Measurements from ENCODE around the gene FAM25G.
"Not testable (repeated sequence)": the region's sequence is repeated elsewhere in the genome, so short reads cannot be mapped to it uniquely, and the experiment has no call there.

The FAM25G gene

DNA sequence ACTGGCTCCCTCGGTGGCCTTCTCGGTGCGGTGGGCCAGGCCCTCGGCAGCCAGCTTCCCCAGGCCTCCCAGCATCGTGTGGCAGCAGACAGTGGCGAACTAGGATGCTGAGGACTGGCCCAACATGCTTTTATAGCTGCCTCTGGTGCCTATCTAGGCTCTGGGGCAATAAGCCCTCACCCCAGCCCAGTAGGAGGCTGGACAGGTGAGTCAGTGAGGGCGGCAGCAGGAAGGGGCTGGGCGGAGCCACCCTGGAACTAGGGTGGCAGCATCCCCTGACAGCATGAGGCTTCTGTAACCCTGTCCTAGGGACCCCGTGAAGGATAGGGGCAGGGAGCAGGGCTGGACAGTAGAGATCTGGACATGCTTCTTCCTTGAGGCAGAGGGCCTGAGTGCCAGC, at the start of gene FAM25G:
TSS of gene FAM25G (minus strand) at position 101 of the 400 bp plus-strand sequence. CDS start at position 75, 26 bp downstream.
- not testable (repeated sequence) for DNase-seq (ENCODE audit: low read depth, low spot score)

DNA sequence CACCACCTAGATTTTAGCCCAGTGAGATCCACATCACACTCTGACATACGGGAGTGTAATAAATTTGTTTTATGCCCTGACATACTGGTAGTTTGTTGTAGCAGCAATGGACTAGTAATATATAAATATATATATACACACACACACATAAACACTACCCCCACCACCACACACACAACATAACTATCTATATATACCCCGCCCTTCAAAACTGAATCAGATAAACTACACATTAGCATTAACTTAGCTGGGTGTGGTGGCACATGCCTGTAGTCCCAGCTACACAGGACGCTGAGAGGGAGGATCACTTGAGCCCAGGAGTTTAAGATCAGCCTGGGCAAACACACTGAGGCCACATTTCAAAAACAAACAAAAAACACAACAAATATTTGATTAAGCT, 44.9 kb upstream of the FAM25G start:
- not testable (repeated sequence) for DNase-seq (ENCODE audit: low read depth, low spot score)

DNA sequence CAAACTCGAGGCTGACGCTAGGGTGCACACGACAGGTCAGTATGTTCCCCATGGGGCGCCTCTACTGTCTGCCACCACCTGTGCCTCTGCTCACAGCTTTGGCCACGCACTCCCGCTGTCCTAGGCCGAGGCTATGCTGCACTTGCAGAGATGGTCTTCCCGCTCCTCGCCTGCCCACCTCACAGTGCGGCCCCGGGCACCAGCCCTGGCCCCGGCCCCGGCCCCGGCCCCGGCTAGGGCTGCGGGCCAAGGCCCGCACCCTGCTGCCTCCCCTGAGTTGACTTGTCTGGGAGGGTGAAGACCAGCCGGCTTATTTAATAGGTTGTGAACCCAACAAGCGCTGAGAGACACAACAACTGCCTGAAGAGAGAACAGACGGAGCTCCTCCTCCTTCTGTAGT, 32.0 kb upstream of the FAM25G start, which contains the start of gene AGAP9:
TSS of gene AGAP9 (minus strand) at position 164 of the 400 bp plus-strand sequence. CDS start at position 52, 112 bp downstream.
- not testable (repeated sequence) for DNase-seq (ENCODE audit: low read depth, low spot score)

DNA sequence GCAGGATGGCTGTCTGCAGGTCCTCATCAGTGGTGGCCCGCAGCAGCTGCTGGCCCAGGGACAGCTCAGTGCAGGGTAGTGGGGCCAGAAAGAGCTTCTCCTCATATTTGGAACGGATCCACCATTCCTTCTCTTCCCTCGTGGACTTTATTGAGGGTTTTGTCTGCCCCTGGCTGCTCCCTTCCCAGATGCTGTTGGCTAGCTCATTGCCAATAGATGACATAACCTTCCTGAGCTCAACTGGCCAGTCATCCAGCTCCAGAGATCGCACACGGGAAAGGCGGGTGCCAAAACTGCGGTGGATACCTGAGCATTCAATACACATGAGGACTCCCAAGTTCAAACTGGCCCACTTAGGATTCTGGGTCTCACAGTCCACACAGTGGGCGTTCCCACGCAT, 10.8 kb upstream of the FAM25G start:
- not testable (repeated sequence) for DNase-seq (ENCODE audit: low read depth, low spot score)

DNA sequence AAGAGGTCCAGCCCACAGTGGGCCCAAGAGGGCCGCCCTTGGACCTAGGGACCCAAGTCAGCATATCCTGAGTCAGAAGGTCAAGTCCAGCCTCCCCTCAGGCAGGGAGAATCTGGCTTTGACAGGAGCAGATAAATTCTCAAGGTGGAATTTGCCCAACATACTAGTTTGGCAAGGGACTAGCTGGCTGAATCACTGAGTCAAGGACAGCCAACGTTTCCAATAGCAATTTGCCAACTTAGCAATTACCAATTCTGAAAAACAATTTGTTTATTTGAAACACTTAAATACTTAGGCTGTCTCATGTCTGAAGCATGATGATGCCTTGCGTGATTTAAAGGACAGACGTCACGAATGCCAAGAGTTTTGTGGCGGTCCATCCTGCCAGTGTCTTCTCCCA, 2.7 kb upstream of the FAM25G start:
- not testable (repeated sequence) for DNase-seq (ENCODE audit: low read depth, low spot score)

DNA sequence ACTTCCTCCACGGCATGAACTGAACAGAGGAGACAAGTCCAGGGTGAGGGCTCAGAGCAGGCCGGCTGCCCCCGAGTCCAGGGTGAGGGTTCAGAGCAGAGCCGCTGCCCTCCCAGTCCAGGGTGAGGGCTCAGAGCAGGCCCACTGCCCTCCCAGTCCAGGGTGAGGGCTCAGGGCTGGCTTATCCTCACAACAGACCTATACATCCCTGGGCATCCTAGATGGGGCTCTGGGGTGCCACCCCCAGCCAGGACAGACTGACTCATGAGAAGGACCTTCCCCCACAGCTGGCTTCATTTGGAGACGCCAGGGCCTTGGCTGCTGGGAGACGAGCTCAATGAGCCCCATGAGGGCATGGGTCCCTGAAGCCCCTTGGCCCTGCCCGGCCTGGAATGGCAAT, 1.9 kb downstream of the FAM25G start:
- not testable (repeated sequence) for DNase-seq (ENCODE audit: low read depth, low spot score)

DNA sequence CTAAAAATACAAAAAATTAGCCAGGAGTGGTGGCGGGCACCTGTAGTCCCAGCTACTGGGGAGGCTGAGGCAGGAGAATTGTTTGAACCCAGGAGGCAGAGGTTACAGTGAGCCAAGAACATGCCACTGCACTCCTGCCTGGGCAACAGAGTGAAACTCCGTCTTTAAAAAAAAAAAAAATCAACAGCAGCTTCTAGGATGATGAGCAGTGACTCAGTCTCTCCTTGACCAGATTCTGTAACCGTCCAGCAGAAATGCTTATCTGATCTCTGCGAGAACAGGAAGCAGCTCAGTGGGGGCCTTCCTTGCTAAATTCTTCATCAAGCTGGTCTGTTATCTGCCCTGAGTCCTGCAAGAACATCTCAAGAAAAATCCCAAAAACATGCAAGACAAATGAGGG, 5.6 kb downstream of the FAM25G start:
- DNase-seq (ENCODE audit: low read depth, low spot score) = not testable (repeated sequence)

DNA sequence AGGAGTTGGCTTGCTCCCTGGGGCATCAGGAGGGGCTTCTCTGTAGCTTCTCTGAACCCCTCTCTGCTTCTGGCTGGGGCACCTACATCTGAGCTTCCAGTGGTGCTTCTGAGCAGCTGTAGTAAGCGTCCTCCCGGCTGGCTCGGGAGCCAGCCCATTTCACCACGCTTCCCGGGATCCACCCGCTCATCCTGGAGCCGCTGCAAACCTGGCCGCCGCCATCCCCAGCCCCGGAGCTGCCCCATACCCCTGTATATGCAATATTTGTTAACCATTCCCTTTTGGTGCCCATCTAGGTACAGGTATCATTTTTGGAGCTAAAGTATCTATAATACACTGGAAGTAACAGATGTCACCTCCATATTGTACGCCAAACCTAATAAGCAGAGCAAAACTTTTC, 6.7 kb downstream of the FAM25G start:
- DNase-seq (ENCODE audit: low read depth, low spot score) = not testable (repeated sequence)

DNA sequence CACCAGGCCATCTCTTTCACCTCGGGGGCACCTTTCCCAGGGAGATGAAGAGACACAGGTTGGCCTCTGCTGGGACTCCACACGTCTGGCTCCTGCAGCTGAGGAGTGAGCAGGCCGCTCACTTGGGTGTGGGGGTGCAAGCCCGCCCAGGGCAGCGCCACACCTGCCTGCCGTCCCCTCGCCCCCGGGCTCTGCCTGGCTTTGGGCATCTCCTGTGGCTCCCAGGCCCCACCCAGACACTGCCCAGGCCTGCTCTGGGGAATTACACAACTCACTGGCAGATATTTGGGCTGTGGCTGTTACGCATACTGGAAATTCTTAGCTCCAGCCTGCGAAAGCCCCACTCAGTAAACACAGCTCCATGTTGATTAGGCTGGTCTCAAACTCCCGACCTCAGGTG, 7.6 kb downstream of the FAM25G start, which contains the start of gene ANXA8:
TSS of gene ANXA8 (minus strand) at position 193 of the 400 bp plus-strand sequence. CDS start at position 11, 182 bp downstream.
- DNase-seq (ENCODE audit: low read depth, low spot score) = not testable (repeated sequence)

DNA sequence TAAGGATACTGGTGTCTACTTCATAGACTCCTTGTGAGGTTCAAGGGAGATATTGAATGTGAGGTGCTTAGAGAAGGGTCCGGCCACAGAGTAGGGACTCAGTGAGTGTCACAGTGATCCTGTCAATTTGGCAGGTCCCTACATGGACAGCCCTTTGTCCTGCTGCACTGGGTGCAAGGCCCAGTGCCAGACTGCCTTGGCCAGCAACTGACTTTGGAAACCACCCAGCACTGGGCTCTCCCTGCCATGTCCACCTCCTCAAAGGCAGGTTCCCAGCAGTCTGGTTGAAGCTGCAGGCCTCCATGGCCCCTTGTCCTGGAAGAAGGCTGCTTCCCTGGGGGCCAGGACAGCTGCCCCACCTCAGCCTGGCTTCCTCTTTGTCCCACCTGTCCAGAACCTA, 9.1 kb downstream of the FAM25G start:
- not testable (repeated sequence) for DNase-seq (ENCODE audit: low read depth, low spot score)

DNA sequence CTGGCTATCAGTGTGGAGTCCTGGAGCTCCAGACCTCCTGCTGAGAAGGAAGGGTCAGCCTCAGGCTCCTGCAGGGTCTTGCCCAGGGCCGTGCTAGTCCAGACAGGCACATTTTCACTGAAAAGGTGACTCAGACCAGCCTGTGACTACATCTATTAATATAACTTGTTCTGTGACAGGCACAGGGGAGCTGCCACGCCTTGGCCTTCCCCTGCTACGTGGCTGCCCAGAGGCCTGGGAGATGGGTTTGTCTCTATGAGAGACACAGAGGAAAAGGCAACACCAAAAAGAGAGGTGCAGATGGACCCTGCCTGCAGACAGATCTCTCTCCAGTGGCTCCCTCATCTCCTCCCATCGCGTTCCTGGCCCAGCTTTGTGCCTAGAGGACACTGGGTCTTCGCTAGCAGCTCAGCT, 9.7 kb downstream of the FAM25G start:
- not testable (repeated sequence) for DNase-seq (ENCODE audit: low read depth, low spot score)

DNA sequence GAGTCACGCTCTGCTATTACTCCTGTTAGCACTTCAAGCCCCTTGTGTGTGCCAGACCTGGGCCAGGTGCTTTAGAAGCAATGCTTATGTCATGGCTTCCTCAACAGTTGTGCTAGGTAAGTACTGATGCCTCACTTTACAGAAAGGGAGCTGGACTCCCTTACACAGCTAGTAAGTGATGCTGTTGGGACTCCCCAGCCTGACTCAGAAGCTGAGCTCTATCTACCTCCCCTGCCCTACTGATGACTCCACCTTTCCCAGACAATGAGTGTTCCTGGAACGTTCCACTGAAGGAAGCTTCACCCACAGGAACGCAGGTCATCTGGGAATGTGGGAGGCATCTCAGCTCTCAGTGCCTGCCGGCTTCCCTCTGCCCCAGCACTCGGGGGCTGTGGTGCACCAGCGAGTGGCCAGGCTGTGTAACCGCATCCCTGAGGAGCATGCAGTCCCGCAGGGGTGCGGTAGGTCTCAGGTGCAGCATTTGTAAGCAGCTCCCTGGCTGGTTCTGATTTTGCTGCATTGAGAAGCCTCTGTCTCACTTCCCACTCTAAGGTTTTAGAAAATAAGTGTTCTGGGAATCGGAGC, 10.2 kb downstream of the FAM25G start:
- not testable (repeated sequence) for DNase-seq (ENCODE audit: low read depth, low spot score)

DNA sequence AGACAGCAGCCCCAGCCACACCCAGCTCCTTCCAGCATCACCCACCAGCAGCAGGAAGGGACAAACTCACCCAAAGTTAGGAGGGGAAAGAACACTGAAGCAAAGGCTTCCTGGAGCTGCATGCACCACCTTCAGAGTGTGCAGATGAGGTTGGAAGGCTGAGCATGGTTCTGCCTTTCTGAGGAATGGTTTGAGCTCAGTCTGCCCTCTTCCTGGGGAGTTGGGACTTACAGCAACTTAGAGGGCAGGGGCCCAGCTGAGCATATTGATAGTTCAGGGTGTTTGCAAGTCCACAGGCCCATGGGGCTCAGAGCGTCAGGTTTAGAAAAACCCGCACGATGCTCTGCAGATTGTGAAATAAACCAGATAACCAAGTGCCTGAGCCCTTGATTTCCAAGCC, 11.4 kb downstream of the FAM25G start:
- not testable (repeated sequence) for DNase-seq (ENCODE audit: low read depth, low spot score)

DNA sequence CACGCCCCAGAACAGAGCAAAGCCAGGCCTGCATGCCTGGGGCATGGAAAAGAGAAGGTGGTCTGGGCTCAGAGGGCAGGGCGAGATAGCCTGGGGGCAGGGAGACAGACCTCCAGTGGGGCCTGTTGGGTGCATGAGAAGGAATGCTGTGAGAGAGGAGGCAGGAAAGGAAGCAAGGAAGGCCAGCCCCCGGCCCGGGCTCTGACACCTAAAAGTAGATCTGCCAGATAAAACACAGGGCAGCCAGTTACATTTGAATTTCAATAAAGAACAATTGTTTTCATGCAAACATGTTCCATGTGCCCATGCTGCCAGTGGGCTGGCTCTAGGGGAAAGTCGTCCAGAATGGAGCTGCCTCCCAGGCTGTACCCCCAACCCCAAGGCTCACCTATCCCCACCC, 13.4 kb downstream of the FAM25G start:
- DNase-seq (ENCODE audit: low read depth, low spot score) = not testable (repeated sequence)

DNA sequence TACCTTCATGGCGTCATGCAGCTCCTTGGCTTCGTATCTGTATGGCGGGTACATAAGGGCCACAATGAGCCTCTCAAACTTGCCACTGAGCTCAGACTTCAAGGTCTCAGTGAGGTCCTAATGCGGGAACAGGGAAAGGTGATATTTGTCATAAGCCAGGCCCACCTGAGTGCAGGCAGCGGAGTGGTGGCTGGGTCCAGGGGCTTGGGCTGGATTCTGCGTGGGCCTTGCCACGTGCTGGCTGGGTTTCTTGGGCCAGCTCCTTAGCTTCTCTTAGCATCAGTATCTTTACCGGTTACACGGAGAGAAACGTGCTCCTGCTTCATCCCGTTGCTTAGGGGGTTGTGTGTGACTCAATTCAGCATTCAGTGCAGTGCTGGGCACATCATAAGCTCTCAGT, 14.4 kb downstream of the FAM25G start:
- DNase-seq (ENCODE audit: low read depth, low spot score) = not testable (repeated sequence)

DNA sequence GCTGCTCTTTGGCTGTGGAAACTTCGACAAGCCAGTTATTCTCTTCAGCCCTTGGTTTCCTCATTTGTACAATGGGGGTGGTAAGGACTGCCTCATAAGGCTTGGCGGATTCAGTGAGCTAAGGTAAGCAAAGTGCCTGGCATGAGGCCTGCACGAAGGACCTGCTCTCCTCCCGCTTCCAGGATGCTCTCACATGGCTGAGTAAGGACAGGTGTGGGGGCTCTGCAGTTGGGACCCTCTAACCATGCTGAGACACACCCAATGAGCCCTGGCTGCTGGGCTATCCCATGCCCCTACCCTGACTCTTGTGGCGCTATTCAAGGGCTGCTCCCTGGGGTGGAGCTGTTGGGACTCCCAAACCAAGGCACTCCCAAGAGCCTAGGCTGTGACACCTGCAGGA, 16.4 kb downstream of the FAM25G start:
- DNase-seq (ENCODE audit: low read depth, low spot score) = not testable (repeated sequence)

DNA sequence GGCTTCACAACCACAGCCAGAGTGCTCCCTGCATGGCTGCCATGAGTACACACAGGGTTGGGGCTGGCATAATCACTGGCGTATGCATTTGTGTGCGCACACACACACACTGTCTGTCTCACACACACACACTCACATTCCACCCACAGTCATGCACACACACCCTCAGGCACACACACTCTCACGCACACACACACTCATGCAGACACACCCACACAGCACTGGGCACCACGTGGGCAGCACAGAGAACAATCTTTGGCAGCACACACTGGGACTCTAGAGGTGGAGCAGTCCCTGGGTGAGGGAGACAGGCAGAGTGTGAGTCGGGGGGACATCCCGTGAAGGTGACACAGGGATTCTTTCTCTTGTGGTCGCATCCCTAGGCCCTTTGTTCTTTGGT, 18.0 kb downstream of the FAM25G start:
- DNase-seq (ENCODE audit: low read depth, low spot score) = not testable (repeated sequence)

DNA sequence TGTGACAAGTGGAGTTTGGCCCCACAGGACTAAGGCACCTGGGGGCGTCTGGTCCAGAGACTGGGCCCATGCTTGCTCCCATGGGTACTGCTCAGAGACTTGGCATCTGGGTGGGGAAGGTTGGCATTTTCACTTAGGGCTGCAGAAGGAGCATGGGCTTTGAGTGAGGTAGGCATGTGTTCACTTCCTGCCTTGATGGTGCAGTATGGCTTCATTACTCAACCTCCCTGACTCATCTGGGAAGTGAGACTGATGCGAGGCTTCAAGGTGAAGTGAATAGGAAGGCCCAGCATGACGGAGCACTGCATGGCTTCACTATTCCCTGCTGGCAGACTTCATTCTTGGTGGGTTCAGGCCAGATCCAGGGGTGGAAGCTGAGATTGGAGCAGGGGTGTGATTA, 18.9 kb downstream of the FAM25G start:
- DNase-seq (ENCODE audit: low read depth, low spot score) = not testable (repeated sequence)

DNA sequence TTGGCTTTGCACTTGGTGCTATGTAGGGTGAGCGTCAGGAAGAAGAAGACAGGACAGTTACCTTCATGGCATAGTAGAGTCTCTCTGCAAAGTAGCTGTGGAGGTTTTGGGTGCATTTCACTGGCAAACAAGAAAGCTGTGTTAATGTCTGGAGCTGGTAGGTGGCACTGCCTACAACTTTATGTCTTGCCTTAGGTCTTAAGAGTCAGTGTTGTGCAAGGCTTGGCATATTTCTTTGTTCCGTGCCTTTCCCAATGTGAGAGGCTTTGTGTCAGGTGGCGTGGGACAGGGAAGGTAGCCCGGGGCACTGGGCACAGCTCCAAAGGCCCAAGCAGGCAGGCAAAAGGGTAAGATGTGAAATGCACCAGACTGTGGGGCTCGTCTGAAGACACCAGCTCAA, 19.4 kb downstream of the FAM25G start:
- DNase-seq (ENCODE audit: low read depth, low spot score) = not testable (repeated sequence)

DNA sequence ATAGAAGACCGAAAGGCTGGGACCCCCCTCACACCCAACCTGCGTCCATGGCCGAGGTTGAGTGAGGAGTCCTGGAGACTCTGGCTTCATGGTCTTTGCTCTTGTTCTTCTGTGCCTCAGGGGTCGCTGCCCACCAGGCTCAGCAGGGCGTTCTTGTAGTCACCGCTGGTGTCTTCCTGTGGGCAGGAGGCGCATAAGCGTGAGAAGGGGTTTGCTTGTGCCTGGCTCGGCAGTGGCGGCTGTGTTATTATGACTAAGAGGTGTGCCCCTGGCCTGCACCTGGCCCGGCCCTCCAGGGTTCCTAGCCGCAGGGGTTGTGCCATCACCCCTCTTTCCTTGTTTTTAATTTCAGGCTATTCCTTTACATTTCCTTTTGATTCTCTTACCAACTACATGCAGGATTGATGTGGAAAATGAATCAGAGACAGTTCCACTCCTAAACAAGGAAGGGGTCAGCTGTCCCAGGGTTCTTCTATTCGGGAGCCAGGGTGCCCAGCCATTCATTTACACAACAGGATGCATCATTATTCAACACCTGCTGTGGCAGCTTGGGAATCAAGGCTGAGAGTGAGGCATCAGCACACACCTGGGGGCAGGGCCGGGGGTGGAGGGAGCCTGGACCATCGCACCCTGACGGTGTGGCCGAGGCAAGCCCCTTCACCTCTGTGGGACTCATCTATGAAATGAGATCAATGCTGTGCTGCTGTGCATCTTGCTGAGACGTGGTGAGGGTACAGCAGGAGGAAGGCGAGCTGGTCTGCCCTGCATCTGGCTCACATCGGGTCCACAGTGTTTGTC, 22.6 kb downstream of the FAM25G start:
- not testable (repeated sequence) for DNase-seq (ENCODE audit: low read depth, low spot score)

DNA sequence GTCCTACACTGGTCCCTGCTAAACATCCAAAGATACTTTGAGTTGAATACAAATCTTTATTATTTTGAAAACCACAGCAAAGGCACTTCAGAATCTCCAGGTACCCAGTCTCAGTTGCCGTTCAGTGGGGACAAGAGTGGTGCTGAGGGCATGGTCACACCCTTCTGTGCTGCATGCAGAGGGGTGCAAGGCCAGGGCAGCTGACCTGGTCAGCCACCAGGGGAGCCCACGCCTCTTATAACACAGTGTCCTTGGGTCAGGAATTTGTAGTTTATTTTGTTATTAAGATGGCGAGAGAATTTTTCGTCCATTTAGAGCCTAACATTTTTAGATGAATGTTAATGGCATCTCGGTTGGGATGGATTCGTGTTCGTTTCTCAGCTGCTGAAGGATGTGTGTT, 23.5 kb downstream of the FAM25G start:
- not testable (repeated sequence) for DNase-seq (ENCODE audit: low read depth, low spot score)

DNA sequence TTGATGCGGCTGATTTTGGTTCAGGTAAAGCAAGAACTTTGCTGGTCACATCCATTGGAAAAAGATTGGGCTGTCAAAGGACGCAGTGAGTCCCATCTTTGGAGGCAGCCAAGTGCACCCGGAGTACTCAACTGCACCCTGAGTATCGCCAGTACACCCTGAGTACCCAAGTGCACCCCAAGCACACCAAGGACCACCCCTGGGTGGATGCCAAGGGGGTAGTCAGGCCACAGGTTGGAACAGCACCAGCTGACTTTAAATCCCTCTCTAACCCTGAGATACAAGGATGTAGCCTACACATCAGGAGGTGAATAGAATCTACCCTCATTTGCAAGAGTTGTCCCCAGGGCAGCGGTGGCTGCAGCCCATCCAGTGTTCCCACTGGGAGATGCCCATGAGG, 24.0 kb downstream of the FAM25G start:
- not testable (repeated sequence) for DNase-seq (ENCODE audit: low read depth, low spot score)

Measured in iPS DF 19.7 (cell line).